HG03575 (cell line): ENCODE measurements around the gene DSC1.
"Not testable (repeated sequence)": the region's sequence is repeated elsewhere in the genome, so short reads cannot be mapped to it uniquely, and the experiment has no call there.

Experiments
- ATAC-seq: cut with Tn5 transposase; IDR thresholded peaks from one replicate; pipeline ENCODE4 v1.9.1; 2021; ENCODE audit not compliant: unreplicated experiment, insufficient number of reproducible peaks, low FRiP score; ENCODE audit errors: extremely low read depth

The DSC1 gene

DNA sequence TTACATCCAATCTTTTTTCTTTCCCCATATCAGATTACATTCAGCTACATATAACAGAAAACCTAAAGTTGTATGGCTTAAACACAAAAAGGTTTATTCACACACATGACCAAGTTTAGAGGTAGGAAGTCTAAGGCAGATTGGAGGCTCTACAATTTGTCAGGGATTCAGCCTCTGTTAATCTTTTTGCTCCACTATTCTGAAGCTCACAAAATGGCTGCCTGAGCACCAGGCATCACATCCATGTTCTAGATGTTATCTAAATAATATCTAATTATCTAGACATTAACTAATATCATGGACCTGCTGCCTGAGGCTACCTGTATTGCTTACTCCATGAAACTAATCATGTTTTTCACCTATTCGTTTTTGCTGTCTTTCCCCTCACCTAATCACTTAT lies 36.8 kb downstream of the DSC1 start:
- ATAC-seq = no peak

DNA sequence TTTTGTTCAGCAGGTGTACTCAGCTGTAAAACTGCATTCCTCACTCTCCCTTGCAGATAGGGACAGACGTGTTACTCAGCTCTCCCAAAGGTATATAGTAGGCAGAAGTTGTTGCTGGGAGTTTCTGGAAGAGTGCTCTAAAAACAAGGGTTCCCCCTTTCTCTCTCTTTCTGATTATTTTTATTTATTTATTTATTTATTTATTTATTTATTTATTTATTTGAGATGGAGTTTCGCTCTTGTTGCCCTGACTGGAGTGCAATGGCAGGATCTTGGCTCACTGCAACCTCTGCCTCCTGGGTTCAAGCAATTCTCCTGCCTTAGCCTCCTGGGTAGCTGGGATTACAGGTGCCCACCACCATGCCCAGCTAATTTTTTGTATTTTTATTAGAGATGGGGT lies 39.5 kb downstream of the DSC1 start:
- ATAC-seq = not testable (repeated sequence)

GRCh38 chr18:31120594-31120993 lies 42.1 kb downstream of the DSC1 start:
- no peak for ATAC-seq

DNA sequence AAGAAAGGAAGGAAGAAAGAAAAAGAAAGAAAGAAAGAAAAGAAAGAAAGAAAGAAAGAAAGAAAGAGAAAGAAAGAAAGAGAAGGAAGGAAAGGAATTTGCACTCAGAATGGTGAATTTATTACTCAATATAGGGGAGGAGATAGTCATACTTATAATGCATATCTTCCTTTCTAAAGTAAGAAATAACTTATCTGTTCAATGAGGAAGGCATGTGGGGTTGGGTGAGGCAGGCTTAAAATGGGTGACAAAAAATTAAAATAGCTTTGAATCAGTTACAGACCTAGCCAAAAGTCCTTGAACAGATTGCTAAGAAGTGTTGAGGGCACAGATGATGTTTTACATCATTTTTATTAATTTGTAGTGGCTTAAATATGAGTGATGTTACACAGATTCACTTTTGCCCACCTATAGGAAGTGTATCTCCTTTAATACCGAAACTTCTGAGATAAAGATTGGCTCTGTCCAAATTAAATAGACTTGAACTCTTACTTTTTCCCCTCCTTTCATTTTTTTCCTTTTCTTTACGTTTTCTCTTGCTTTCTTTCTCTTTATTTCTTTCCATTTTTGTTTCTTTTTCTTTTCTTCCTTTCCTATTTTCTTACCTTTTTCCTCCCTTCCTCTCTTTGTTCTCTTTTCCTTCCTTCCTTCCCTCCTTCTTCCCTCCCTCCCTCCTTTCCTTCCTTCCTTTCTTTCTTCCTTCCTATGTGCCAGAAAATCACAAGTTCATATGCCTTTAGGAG lies 45.6 kb downstream of the DSC1 start:
- no peak for ATAC-seq

DNA sequence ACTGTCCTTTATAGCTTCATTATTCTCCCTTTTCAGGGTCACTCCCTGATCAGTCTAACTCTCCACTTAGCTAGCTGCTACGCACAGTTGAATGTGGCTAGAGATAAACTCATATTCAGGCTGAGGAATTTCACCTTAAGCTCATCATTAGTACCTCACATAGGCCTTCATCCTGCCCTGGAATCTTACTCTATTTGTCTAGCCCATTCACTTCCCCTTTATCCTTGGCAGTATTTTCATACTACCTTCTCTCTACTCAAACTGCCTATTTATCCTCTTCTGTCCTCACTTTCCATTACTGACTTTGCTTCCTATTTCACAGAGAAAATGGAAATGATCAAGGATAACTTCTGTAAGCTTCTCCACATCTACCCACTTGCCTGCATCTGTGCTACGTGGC lies 49.9 kb downstream of the DSC1 start:
- ATAC-seq = no peak

DNA sequence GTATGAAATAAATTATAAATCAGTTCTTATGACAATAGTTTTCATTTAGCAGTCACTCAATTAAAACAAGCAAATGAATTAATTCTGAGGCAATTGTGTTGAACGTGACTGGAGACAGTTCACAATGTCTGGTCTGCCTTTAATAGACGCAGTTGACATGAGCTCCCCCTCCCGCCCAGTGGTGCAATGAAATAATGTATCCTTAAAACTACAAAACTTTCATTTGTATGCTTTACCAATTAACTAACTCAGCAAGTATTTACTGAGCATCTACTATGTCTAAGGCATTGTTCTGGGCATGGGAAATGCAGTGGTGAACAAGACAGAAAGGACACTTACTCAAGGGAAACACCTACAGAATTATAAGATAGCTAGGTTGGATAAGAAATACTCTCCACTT lies 56.9 kb downstream of the DSC1 start:
- ATAC-seq = no peak

DNA sequence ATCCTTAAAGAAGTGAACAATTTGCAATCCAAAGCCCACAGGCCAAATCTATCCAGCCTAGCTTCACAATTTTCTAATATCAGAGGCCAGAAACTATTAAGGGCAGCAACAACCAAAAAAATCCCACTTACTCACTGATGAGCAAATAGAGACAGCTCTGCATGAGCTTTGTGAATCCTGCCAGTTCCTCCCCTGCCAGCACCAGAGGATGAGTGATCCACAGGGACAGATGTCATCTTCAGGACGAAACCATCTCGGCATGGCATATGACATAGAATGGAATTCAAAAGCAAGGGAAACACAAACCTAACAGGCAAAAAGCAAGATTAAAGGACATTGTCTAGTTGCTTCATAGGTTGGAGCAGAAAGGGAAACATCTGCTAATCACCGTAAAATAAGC lies 58.2 kb downstream of the DSC1 start:
- no peak for ATAC-seq

- no peak for ATAC-seq
Measured at GRCh38 chr18:31103423-31103822, 59.2 kb downstream of the DSC1 start.

GRCh38 chr18:31102941-31103340 lies 59.7 kb downstream of the DSC1 start:
- ATAC-seq = no peak

GRCh38 chr18:31102025-31102684 lies 60.5 kb downstream of the DSC1 start, which contains the start of gene DSC2:
DSC2 (minus strand) TSS chr18:31102421; CDS start chr18:31101971, 450 bp downstream.
- ATAC-seq = no peak

GRCh38 chr18:31101183-31102024 lies 61.3 kb downstream of the DSC1 start:
- no peak for ATAC-seq

- no peak for ATAC-seq
Measured at GRCh38 chr18:31100436-31101182, 62.0 kb downstream of the DSC1 start.

DNA sequence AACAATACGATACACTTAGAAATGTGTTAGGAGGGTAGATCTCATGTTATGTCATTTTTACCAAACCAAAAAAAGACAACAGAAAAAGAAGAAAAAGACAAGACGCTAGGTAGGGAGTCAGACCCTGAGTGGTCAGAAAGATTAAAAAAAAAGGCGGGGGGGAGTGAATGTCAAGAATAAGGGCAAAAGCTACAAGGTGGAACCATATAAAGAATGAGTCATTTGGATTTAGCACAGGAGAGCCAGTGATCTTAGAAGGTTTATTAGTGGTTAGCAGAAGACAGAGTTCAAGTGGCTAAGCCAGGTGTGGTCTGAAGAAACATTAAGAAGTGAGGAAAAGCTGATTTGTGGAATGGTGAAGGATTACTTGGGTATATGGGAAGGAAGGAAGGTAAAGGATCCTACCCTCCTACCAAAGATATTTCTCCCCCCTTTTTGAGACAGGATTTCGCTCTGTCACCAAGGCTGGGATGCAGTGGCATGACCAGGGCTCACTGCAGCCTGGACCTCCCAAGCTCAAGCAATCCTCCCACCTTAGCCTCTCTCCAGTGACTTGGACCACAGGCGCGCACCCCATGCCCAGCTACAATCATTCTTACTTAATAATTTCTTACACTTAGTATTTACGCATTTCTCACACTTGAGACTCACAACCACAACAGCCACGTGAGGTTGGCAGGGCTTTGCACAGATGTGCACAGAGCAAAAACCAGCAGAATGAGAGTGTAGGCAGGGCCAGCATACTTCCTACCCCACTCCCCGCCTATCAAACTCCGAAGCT lies 63.0 kb downstream of the DSC1 start:
- no peak for ATAC-seq

DNA sequence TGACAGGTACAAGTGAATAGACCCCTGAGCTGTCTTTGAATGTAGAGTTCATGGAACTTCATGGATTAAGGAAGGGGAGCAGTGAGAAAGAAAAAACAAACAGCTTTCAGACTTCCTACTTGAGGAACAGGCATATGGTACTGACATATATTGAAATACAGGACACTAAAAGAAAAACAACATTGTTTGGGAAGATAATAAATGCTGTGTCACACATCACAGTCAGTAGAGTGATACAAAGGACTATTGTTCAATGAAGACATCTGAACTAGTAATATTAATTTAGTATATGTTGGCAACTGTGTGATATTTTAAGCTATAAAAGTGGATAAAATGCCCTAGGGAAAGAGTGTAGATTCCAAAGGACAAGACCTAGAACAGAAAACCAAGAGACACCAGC lies 63.8 kb downstream of the DSC1 start:
- no peak for ATAC-seq

DNA sequence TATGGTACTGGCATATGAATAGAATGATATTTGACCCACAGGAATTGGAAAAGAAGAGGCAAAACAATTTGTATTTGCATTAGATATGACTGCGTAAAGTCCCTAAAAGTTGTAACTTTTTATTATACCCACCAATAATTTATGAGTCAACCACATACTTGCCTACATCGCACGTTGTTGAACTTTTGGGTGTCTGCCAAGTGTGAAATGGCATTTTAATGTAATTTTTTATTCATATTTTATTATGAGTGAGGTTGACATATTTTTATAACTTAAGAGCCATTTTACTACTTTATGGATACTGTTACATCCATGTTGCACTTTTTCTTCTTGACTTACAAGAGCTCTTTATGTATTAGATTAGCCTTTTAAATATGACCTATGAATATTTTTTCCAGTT lies 65.0 kb downstream of the DSC1 start:
- ATAC-seq = no peak

- no peak for ATAC-seq
Measured at GRCh38 chr18:31093880-31094279, 68.8 kb downstream of the DSC1 start.

GRCh38 chr18:31093294-31093693 lies 69.4 kb downstream of the DSC1 start:
- no peak for ATAC-seq

GRCh38 chr18:31091350-31091749 lies 71.3 kb downstream of the DSC1 start:
- ATAC-seq = no peak
